IPS-NIHi7 (cell line): ENCODE results near the gene LONRF3.
"Not testable (repeated sequence)": the region's sequence is repeated elsewhere in the genome, so short reads cannot be mapped to it uniquely, and the experiment has no call there.

ENCODE experiments used
- DNase-seq: peaks from one replicate; pipeline ENCODE4 v3.0.0; 2012; ENCODE audit warnings: mixed read lengths; ENCODE audit errors: extremely low spot score

Gene LONRF3

GRCh38 chrX:118988911-118989310, 14.5 kb downstream of the LONRF3 start:
- no peak for DNase-seq

- DNase-seq, result no peak
Observed at GRCh38 chrX:118989886-118990285, 15.5 kb downstream of the LONRF3 start.

GRCh38 chrX:118990512-118991227, 16.3 kb downstream of the LONRF3 start:
- no peak for DNase-seq

GRCh38 chrX:118992441-118993121, 18.2 kb downstream of the LONRF3 start:
- not testable (repeated sequence) for DNase-seq

GRCh38 chrX:119003462-119003861, 29.0 kb downstream of the LONRF3 start:
- DNase-seq, result no peak

- peak; percentile 74 for DNase-seq
Observed at GRCh38 chrX:119004920-119005524, 30.6 kb downstream of the LONRF3 start.

GRCh38 chrX:119007189-119007770, 32.9 kb downstream of the LONRF3 start:
- DNase-seq, result no peak

GRCh38 chrX:119008110-119008744, 33.8 kb downstream of the LONRF3 start:
- peak; percentile 53 for DNase-seq

- no peak for DNase-seq
Observed at GRCh38 chrX:119009071-119009470, 34.7 kb downstream of the LONRF3 start.

GRCh38 chrX:119010491-119010890, 36.1 kb downstream of the LONRF3 start:
- DNase-seq, result no peak

- no peak for DNase-seq
Observed at GRCh38 chrX:119013164-119013563, 38.7 kb downstream of the LONRF3 start.

GRCh38 chrX:119015407-119016237, 41.2 kb downstream of the LONRF3 start:
- no peak for DNase-seq

- DNase-seq, result no peak
Observed at GRCh38 chrX:119017077-119017476, 42.7 kb downstream of the LONRF3 start.

- no peak for DNase-seq
Observed at GRCh38 chrX:119025900-119026299, 51.5 kb downstream of the LONRF3 start.

- not testable (repeated sequence) for DNase-seq
Observed at GRCh38 chrX:119026344-119026743, 51.9 kb downstream of the LONRF3 start.

GRCh38 chrX:119027960-119028732, 53.7 kb downstream of the LONRF3 start:
- not testable (repeated sequence) for DNase-seq

- DNase-seq, result no peak
Observed at GRCh38 chrX:119028733-119029330, 54.4 kb downstream of the LONRF3 start.

GRCh38 chrX:119029656-119030055, 55.2 kb downstream of the LONRF3 start:
- DNase-seq, result not testable (repeated sequence)

GRCh38 chrX:119030990-119031389, 56.6 kb downstream of the LONRF3 start:
- no peak for DNase-seq
